HK-2 (cell line): ENCODE data around the gene GABPA.

Experiments
- DNase-seq: peaks from one replicate; pipeline ENCODE4 v3.0.0-alpha.2; 2018; ENCODE audit not compliant: unreplicated experiment

GABPA gene

DNA sequence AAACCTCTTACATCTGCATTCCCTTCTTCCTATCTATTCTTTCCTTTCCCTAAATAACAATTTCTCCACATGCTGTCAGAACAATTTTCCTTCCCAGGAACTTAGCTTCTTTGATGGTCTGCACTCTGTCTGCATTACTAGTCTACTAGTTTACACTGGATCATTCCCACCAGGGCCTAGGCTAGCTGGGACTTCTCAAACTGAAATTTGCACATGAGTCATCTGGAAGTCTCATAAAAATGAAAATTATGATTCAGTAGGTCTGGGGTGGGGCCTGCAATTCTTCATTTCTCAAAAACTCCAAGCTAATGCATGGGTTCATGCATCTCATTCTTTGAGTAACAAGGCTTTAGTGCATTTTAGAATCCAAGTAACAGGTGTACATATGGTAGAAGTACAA, 74.2 kb downstream of the GABPA start:
- DNase-seq, result no peak

GRCh38 chr21:25811186-25811585, 76.4 kb downstream of the GABPA start:
- DNase-seq, result no peak

DNA sequence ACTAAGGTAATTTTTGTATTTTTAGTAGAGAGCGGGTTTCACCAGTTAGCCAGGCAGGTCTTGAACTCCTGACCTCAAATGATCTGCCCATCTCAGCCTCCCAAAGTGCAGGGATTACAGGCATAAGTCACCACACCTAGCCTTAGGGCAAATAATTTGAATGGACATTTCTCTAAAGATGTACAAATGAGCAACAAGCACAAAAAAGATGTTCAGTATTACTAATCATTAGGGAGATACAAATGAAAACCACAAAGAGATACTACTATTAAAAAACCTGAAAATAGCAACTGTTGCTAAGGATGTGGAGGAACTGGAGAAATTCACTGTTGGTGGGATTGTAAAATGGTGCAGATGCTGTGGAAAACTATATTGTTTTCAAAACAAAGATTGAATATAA, 79.1 kb downstream of the GABPA start:
- no peak for DNase-seq

GRCh38 chr21:25818121-25818520, 83.3 kb downstream of the GABPA start:
- DNase-seq, result no peak

- DNase-seq, result no peak
Measured at GRCh38 chr21:25818551-25818950, 83.8 kb downstream of the GABPA start.
